HEK293 (cell line): ENCODE measurements around the gene ENKD1.

Experiments
- CTCF ChIA-PET: fragments of 350-600 bp; formaldehyde crosslinking; extraction: SDS; loops from one replicate; lab custom pipeline; 2021; ENCODE audit warnings: antibody characterized with exemption; lab: Yijun Ruan, JAX
- POLR2A ChIA-PET: fragments of 300-600 bp; formaldehyde crosslinking; extraction: SDS; loops from one replicate; lab custom pipeline; 2020; ENCODE audit warnings: antibody characterized with exemption, inconsistent platforms; lab: Yijun Ruan, JAX
- H3K27ac ChIP-seq: fragments of 200-500 bp; sonication (Bioruptor generic); 2 replicates; pipeline ENCODE4 v1.5.1; 2014; ENCODE audit warnings: low read depth, low read length, control low read depth, inconsistent platforms; ENCODE audit errors: extremely low read depth
- H3K36me3 ChIP-seq, 2 experiments: fragments of 200-500 bp in 1 of 2; sonication (Bioruptor generic) in 1 of 2; 1 replicate in 1 of 2; 2 replicates in 1 of 2; pipeline ENCODE4 v1.5.1; 2014 to 2017; ENCODE audit warnings: inconsistent platforms in 2 of 2, low read length in 2 of 2; ENCODE audit not compliant: control insufficient read depth in 2 of 2, insufficient read depth in 1 of 2
- H3K4me1 ChIP-seq: fragments of 200-500 bp; sonication (Bioruptor generic); 2 replicates; pipeline ENCODE4 v1.5.1; 2014; ENCODE audit warnings: mild to moderate bottlenecking, low read length, inconsistent platforms; ENCODE audit not compliant: control insufficient read depth, insufficient read depth
- H3K4me3 ChIP-seq: 2 replicates; pipeline ENCODE4 v1.5.1; 2011; ENCODE audit warnings: low read depth, mild to moderate bottlenecking, control low read depth, low read length, moderate library complexity
- H3K9me3 ChIP-seq: fragments of 200-500 bp; sonication (Bioruptor generic); 2 replicates; pipeline ENCODE4 v1.5.1; 2014; ENCODE audit warnings: low read depth, low read length, inconsistent platforms; ENCODE audit not compliant: control insufficient read depth, insufficient read depth
- IKZF3 ChIP-seq: fragments of 450-650 bp; IDR thresholded peaks from 2 replicates; pipeline ENCODE4 v1.5.0; 2018; ENCODE audit warnings: missing biosample characterization, mild to moderate bottlenecking, missing genetic modification characterization, moderate library complexity
- INSM2 ChIP-seq: fragments of 450-650 bp; formaldehyde crosslinking; IDR thresholded peaks from 2 replicates; pipeline ENCODE4 v1.5.1; 2016; ENCODE audit warnings: missing biosample characterization, missing genetic modification characterization
- PRDM10 ChIP-seq: fragments of 450-650 bp; formaldehyde crosslinking; IDR thresholded peaks from 2 replicates; pipeline ENCODE4 v1.5.1; 2016; ENCODE audit warnings: missing biosample characterization, missing genetic modification characterization
- PRDM4 ChIP-seq: fragments of 450-650 bp; formaldehyde crosslinking; IDR thresholded peaks from 2 replicates; pipeline ENCODE4 v1.5.1; 2017; ENCODE audit warnings: missing biosample characterization, missing genetic modification characterization
- ZBTB11 ChIP-seq: fragments of 450-650 bp; formaldehyde crosslinking; conservative IDR thresholded peaks from 2 replicates; pipeline ENCODE4 v1.5.1; 2016; ENCODE audit warnings: low read depth, missing biosample characterization, missing genetic modification characterization
- ZBTB26 ChIP-seq: fragments of 450-650 bp; formaldehyde crosslinking; optimal IDR thresholded peaks from 2 replicates; pipeline ENCODE3; 2016; ENCODE audit warnings: missing biosample characterization, mild to moderate bottlenecking, missing genetic modification characterization
- ZFP41 ChIP-seq: fragments of 450-650 bp; formaldehyde crosslinking; IDR thresholded peaks from 2 replicates; pipeline ENCODE4 v1.5.1; 2016; ENCODE audit warnings: missing biosample characterization, missing genetic modification characterization, borderline replicate concordance
- ZNF155 ChIP-seq: fragments of 450-650 bp; formaldehyde crosslinking; IDR thresholded peaks from 2 replicates; pipeline ENCODE4 v1.5.1; 2016; ENCODE audit warnings: missing biosample characterization, missing genetic modification characterization
- ZNF510 ChIP-seq: fragments of 450-650 bp; formaldehyde crosslinking; IDR thresholded peaks from 2 replicates; pipeline ENCODE4 v1.5.1; 2018; ENCODE audit warnings: mild to moderate bottlenecking, missing genetic modification characterization, missing biosample characterization; ENCODE audit not compliant: insufficient replicate concordance
- ZNF747 ChIP-seq: fragments of 450-650 bp; formaldehyde crosslinking; IDR thresholded peaks from 2 replicates; pipeline ENCODE4 v1.5.1; 2016; ENCODE audit warnings: missing biosample characterization, missing genetic modification characterization

ENKD1 gene

DNA sequence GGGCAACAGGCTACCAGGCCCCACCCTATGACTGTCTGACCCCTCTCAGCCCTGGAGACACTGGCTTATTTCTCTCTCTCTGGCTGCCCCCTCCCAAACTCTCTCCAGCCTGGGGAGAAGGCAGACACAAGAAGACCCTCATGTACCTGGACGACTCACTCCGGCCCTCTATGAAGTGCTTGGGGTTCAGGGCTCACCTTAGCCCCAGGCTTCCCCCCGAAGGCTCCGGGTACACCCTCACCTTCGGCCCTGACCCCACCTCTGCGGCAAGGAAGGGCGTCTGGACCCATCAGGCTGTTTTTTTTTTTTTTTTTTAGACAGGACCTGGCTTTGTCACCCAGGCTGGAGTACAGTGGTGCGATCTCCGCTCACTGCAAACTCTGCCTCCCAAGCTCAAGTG is 22.5 kb downstream of the ENKD1 start:
- peaks cover 0 to 8% of the 10 kb centered on the region in 2 experiments; a peak in 1 of 3 replicates for H3K36me3 ChIP-seq
- POLR2A ChIA-PET = interaction anchor here (0.6 to 2.0 kb wide), 3 partner anchors 82 to 143 kb away, joined by 4 to 13 read pairs (median 10); partner anchors contain the start of gene CTCF
- H3K9me3 ChIP-seq = no peaks in the 10 kb centered on the region
- no peak overlapping the region for H3K27ac ChIP-seq
- TF ChIP-seq ZFP41 (tag by site-specific recombination) (no peak), INSM2 (no peak), ZNF747 (tag by site-specific recombination) (no peak), IKZF3 (tag by site-specific recombination) (no peak), PRDM4 (tag by site-specific recombination) (no peak), ZNF510 (tag by site-specific recombination) (no peak), ZNF155 (tag by site-specific recombination) (no peak), ZBTB11 (tag by site-specific recombination) (no peak), PRDM10 (tag by site-specific recombination) (no peak), ZBTB26 (no peak)
- TF ChIP-seq, all 188 proteins: peak for 0
- CTCF ChIA-PET = interaction anchor here (0.6 to 9.9 kb wide), 25 partner anchors 9 to 298 kb away, joined by 3 to 119 read pairs (median 4); partner anchors contain the start of genes ACD, CTCF and RIPOR1
- Histone ChIP-seq H3K4me1 (no peaks in the 10 kb centered on the region), H3K4me3 (no peak overlapping the region)
